ENCODE measurements around the gene PCDH15.

- TF ChIP-seq CTCF (IDR thresholded peaks at IDR 0.05) = no peak
- no peak for TF ChIP-seq POLR2A (IDR thresholded peaks at IDR 0.05)
- TF ChIP-seq EP300 (IDR thresholded peaks at IDR 0.05) = no peak
Measured at GRCh38 chr10:54484186-54484585, 316.8 kb downstream of the PCDH15 start.
